ENCODE data around the gene PLPPR1. TPM values are rescaled to one million over a fixed set of nuclear protein-coding genes. Genes with fewer than 3 reads are reported as not detected.

PLPPR1 gene
- polyA plus RNA-seq, 4 donors: 0.16 to 1.6 TPM; not detected in 2

- no peaks in the 10 kb centered on the region for H3K9me3 ChIP-seq (ENCODE audit: control insufficient read depth in 2 of 2, insufficient read depth in 1 of 2, low read depth in 1 of 2, low read length in 1 of 2)
- H3K36me3 ChIP-seq (ENCODE audit: control insufficient read depth in 3 of 3, insufficient read depth in 2 of 3, low read depth in 1 of 3, low read length in 3 of 3): no peaks in the 10 kb centered on the region
- FAIRE-seq: no peak
- no peak for DNase-seq
- H3K27me3 ChIP-seq (ENCODE audit: control insufficient read depth in 3 of 3, insufficient read depth in 3 of 3, low read length in 3 of 3): no peaks in the 10 kb centered on the region
- H3K4me1 ChIP-seq (ENCODE audit: control insufficient read depth in 3 of 3, insufficient read depth in 2 of 3, low read depth in 1 of 3, low read length in 2 of 3): no peaks in the 10 kb centered on the region
- no peak overlapping the region for H3K27ac ChIP-seq (ENCODE audit: low read depth in 1 of 3, low read length in 2 of 3)
- H3K4me3 ChIP-seq (ENCODE audit: low read depth in 1 of 3, low read length in 3 of 3): no peak overlapping the region
- WGBS, 3 donors: 6 to 74% (median 26%) methylated on average over 1 of the region's 1 CpG
These were observed 34.2 kb downstream of the PLPPR1 start for GRCh38 chr9:101062686-101063085.

- Histone ChIP-seq H3K27ac (ENCODE audit: low read depth in 1 of 3, low read length in 2 of 3) (no peak overlapping the region), H3K36me3 (ENCODE audit: control insufficient read depth in 3 of 3, insufficient read depth in 2 of 3, low read depth in 1 of 3, low read length in 3 of 3) (no peaks in the 10 kb centered on the region), H3K4me3 (ENCODE audit: low read depth in 1 of 3, low read length in 3 of 3) (no peak overlapping the region), H3K27me3 (ENCODE audit: control insufficient read depth in 3 of 3, insufficient read depth in 3 of 3, low read length in 3 of 3) (no peaks in the 10 kb centered on the region), H3K9me3 (ENCODE audit: control insufficient read depth in 2 of 2, insufficient read depth in 1 of 2, low read depth in 1 of 2, low read length in 1 of 2) (no peaks in the 10 kb centered on the region), H3K4me1 (ENCODE audit: control insufficient read depth in 3 of 3, insufficient read depth in 2 of 3, low read depth in 1 of 3, low read length in 2 of 3) (no peaks in the 10 kb centered on the region)
- DNase-seq (no peak), FAIRE-seq (no peak)
- 56 to 90% (median 73%) methylated on average over 2 of the region's 2 CpGs for WGBS, 3 donors
These were observed 34.7 kb downstream of the PLPPR1 start for GRCh38 chr9:101063192-101063591.

GRCh38 chr9:101064206-101064605 lies 35.7 kb downstream of the PLPPR1 start:
- no peak for FAIRE-seq
- no peaks in the 10 kb centered on the region for H3K4me1 ChIP-seq (ENCODE audit: control insufficient read depth in 3 of 3, insufficient read depth in 2 of 3, low read depth in 1 of 3, low read length in 2 of 3)
- DNase-seq: no peak
- no peaks in the 10 kb centered on the region for H3K36me3 ChIP-seq (ENCODE audit: control insufficient read depth in 3 of 3, insufficient read depth in 2 of 3, low read depth in 1 of 3, low read length in 3 of 3)
- no peaks in the 10 kb centered on the region for H3K9me3 ChIP-seq (ENCODE audit: control insufficient read depth in 2 of 2, insufficient read depth in 1 of 2, low read depth in 1 of 2, low read length in 1 of 2)
- no peak overlapping the region for H3K27ac ChIP-seq (ENCODE audit: low read depth in 1 of 3, low read length in 2 of 3)
- H3K27me3 ChIP-seq (ENCODE audit: control insufficient read depth in 3 of 3, insufficient read depth in 3 of 3, low read length in 3 of 3): no peaks in the 10 kb centered on the region
- H3K4me3 ChIP-seq (ENCODE audit: low read depth in 1 of 3, low read length in 3 of 3): no peak overlapping the region

- no peak overlapping the region for H3K27ac ChIP-seq (ENCODE audit: low read depth in 1 of 3, low read length in 2 of 3)
- WGBS, 3 donors: 41 to 81% (median 78%) methylated on average over 1 of the region's 1 CpG
- no peak overlapping the region for H3K4me3 ChIP-seq (ENCODE audit: low read depth in 1 of 3, low read length in 3 of 3)
- no peak for FAIRE-seq
- no peaks in the 10 kb centered on the region for H3K9me3 ChIP-seq (ENCODE audit: control insufficient read depth in 2 of 2, insufficient read depth in 1 of 2, low read depth in 1 of 2, low read length in 1 of 2)
- DNase-seq: no peak
- H3K4me1 ChIP-seq (ENCODE audit: control insufficient read depth in 3 of 3, insufficient read depth in 2 of 3, low read depth in 1 of 3, low read length in 2 of 3): no peaks in the 10 kb centered on the region
- no peaks in the 10 kb centered on the region for H3K27me3 ChIP-seq (ENCODE audit: control insufficient read depth in 3 of 3, insufficient read depth in 3 of 3, low read length in 3 of 3)
- H3K36me3 ChIP-seq (ENCODE audit: control insufficient read depth in 3 of 3, insufficient read depth in 2 of 3, low read depth in 1 of 3, low read length in 3 of 3): no peaks in the 10 kb centered on the region
These were observed 37.4 kb downstream of the PLPPR1 start for GRCh38 chr9:101065930-101066329.

GRCh38 chr9:101068696-101069095 lies 40.2 kb downstream of the PLPPR1 start:
- H3K36me3 ChIP-seq (ENCODE audit: control insufficient read depth in 3 of 3, insufficient read depth in 2 of 3, low read depth in 1 of 3, low read length in 3 of 3): no peaks in the 10 kb centered on the region
- FAIRE-seq (no peak), DNase-seq (no peak)
- H3K4me1 ChIP-seq (ENCODE audit: control insufficient read depth in 3 of 3, insufficient read depth in 2 of 3, low read depth in 1 of 3, low read length in 2 of 3): no peaks in the 10 kb centered on the region
- no peak overlapping the region for H3K4me3 ChIP-seq (ENCODE audit: low read depth in 1 of 3, low read length in 3 of 3)
- 51 to 85% (median 67%) methylated on average over 1 of the region's 1 CpG for WGBS, 3 donors
- H3K9me3 ChIP-seq (ENCODE audit: control insufficient read depth in 2 of 2, insufficient read depth in 1 of 2, low read depth in 1 of 2, low read length in 1 of 2): no peaks in the 10 kb centered on the region
- no peak overlapping the region for H3K27ac ChIP-seq (ENCODE audit: low read depth in 1 of 3, low read length in 2 of 3)
- H3K27me3 ChIP-seq (ENCODE audit: control insufficient read depth in 3 of 3, insufficient read depth in 3 of 3, low read length in 3 of 3): no peaks in the 10 kb centered on the region

GRCh38 chr9:101072259-101072658 lies 43.7 kb downstream of the PLPPR1 start:
- peaks cover 0 to 1% (median 0%) of the 10 kb centered on the region in 3 donors for H3K27me3 ChIP-seq (ENCODE audit: control insufficient read depth in 3 of 3, insufficient read depth in 3 of 3, low read length in 3 of 3)
- DNase-seq (no peak), FAIRE-seq (no peak)
- no peaks in the 10 kb centered on the region for H3K4me1 ChIP-seq (ENCODE audit: control insufficient read depth in 3 of 3, insufficient read depth in 2 of 3, low read depth in 1 of 3, low read length in 2 of 3)
- H3K9me3 ChIP-seq (ENCODE audit: control insufficient read depth in 2 of 2, insufficient read depth in 1 of 2, low read depth in 1 of 2, low read length in 1 of 2): no peaks in the 10 kb centered on the region
- no peak overlapping the region for H3K27ac ChIP-seq (ENCODE audit: low read depth in 1 of 3, low read length in 2 of 3)
- 80 to 87% (median 80%) methylated on average over 3 of the region's 3 CpGs for WGBS, 3 donors
- H3K36me3 ChIP-seq (ENCODE audit: control insufficient read depth in 3 of 3, insufficient read depth in 2 of 3, low read depth in 1 of 3, low read length in 3 of 3): no peaks in the 10 kb centered on the region
- H3K4me3 ChIP-seq (ENCODE audit: low read depth in 1 of 3, low read length in 3 of 3): no peak overlapping the region

GRCh38 chr9:101073122-101073521 lies 44.6 kb downstream of the PLPPR1 start:
- DNase-seq (no peak), FAIRE-seq (no peak)
- H3K4me3 ChIP-seq (ENCODE audit: low read depth in 1 of 3, low read length in 3 of 3): no peak overlapping the region
- H3K36me3 ChIP-seq (ENCODE audit: control insufficient read depth in 3 of 3, insufficient read depth in 2 of 3, low read depth in 1 of 3, low read length in 3 of 3): no peaks in the 10 kb centered on the region
- no peaks in the 10 kb centered on the region for H3K4me1 ChIP-seq (ENCODE audit: control insufficient read depth in 3 of 3, insufficient read depth in 2 of 3, low read depth in 1 of 3, low read length in 2 of 3)
- H3K9me3 ChIP-seq (ENCODE audit: control insufficient read depth in 2 of 2, insufficient read depth in 1 of 2, low read depth in 1 of 2, low read length in 1 of 2): no peaks in the 10 kb centered on the region
- WGBS, 3 donors: 44 to 47% (median 44%) methylated on average over 2 of the region's 2 CpGs
- H3K27ac ChIP-seq (ENCODE audit: low read depth in 1 of 3, low read length in 2 of 3): no peak overlapping the region
- H3K27me3 ChIP-seq (ENCODE audit: control insufficient read depth in 3 of 3, insufficient read depth in 3 of 3, low read length in 3 of 3): peaks cover 0 to 1% (median 0%) of the 10 kb centered on the region in 3 donors

- Histone ChIP-seq H3K27ac (ENCODE audit: low read depth in 1 of 3, low read length in 2 of 3) (no peak overlapping the region), H3K4me3 (ENCODE audit: low read depth in 1 of 3, low read length in 3 of 3) (no peak overlapping the region), H3K4me1 (ENCODE audit: control insufficient read depth in 3 of 3, insufficient read depth in 2 of 3, low read depth in 1 of 3, low read length in 2 of 3) (no peaks in the 10 kb centered on the region), H3K9me3 (ENCODE audit: control insufficient read depth in 2 of 2, insufficient read depth in 1 of 2, low read depth in 1 of 2, low read length in 1 of 2) (peaks cover 0 to 1% of the 10 kb centered on the region in 2 donors), H3K27me3 (ENCODE audit: control insufficient read depth in 3 of 3, insufficient read depth in 3 of 3, low read length in 3 of 3) (no peaks in the 10 kb centered on the region), H3K36me3 (ENCODE audit: control insufficient read depth in 3 of 3, insufficient read depth in 2 of 3, low read depth in 1 of 3, low read length in 3 of 3) (no peaks in the 10 kb centered on the region)
- no peak for FAIRE-seq
- no peak for DNase-seq
- whole genome bisulfite sequencing, 3 donors: 77 to 87% (median 77%) methylated on average over 3 of the region's 3 CpGs
These were observed 53.1 kb downstream of the PLPPR1 start for GRCh38 chr9:101081641-101082040.

GRCh38 chr9:101083448-101084202 lies 55.1 kb downstream of the PLPPR1 start:
- no peaks in the 10 kb centered on the region for H3K36me3 ChIP-seq (ENCODE audit: control insufficient read depth in 3 of 3, insufficient read depth in 2 of 3, low read depth in 1 of 3, low read length in 3 of 3)
- no peak for DNase-seq
- no peaks in the 10 kb centered on the region for H3K27me3 ChIP-seq (ENCODE audit: control insufficient read depth in 3 of 3, insufficient read depth in 3 of 3, low read length in 3 of 3)
- 94 to 96% (median 95%) methylated on average over 5 of the region's 5 CpGs for WGBS, 3 donors
- H3K4me1 ChIP-seq (ENCODE audit: control insufficient read depth in 3 of 3, insufficient read depth in 2 of 3, low read depth in 1 of 3, low read length in 2 of 3): no peaks in the 10 kb centered on the region
- no peak overlapping the region for H3K27ac ChIP-seq (ENCODE audit: low read depth in 1 of 3, low read length in 2 of 3)
- H3K9me3 ChIP-seq (ENCODE audit: control insufficient read depth in 2 of 2, insufficient read depth in 1 of 2, low read depth in 1 of 2, low read length in 1 of 2): peaks cover 0 to 1% of the 10 kb centered on the region in 2 donors
- FAIRE-seq: no peak
- no peak overlapping the region for H3K4me3 ChIP-seq (ENCODE audit: low read depth in 1 of 3, low read length in 3 of 3)

Data from small intestine (tissue), 7 donors.